ENCODE results near the gene INPP5A.

Gene INPP5A

DNA sequence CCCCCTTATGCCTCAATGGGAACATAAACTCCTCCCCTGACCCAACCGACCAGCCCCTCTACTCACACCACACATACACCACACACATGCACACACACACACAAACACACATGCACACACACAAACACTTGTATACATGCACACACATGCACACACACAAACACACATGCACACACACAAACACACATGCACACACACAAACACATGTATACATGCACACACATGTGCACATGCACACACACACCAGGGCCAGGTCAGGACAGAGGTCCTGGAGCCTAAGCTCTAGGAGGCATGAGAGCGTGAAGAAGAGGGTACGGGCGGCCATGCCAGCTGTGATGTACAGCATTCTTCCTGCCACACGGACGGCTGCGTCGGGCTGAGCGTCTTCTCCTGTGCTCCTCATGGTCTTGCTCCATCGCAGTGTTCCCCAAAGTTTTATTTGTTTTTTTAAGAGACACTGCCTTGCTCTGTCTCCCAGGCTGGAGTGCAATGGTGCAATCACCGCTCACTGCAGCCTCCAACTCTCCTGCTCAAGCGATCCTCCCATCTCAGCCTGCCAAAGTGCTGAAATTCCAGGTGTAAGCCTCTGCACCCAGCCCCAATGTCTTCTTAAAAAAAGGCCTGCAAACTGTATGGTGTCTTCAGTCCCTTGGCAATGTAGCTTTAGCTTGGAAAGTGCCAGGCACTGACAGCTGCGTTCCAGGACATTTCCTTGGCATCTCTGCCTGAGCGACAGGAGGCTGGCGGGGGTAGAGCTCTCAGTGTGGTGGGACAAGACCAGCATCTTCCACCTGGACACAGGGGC lies 38.8 kb upstream of the INPP5A start:
- no peak overlapping the region for H3K4me3 ChIP-seq (ENCODE audit: low read length)
- H3K9me3 ChIP-seq (ENCODE audit: control insufficient read depth, insufficient read depth, low read length), result no peaks in the 10 kb centered on the region
- H3K4me2 ChIP-seq (ENCODE audit: low read length), result no peak overlapping the region
- TF ChIP-seq EZH2phosphoT487 (IDR thresholded peaks at IDR 0.05; ENCODE audit: borderline replicate concordance, low read length), result no peak
- TF ChIP-seq, protein P1, sequence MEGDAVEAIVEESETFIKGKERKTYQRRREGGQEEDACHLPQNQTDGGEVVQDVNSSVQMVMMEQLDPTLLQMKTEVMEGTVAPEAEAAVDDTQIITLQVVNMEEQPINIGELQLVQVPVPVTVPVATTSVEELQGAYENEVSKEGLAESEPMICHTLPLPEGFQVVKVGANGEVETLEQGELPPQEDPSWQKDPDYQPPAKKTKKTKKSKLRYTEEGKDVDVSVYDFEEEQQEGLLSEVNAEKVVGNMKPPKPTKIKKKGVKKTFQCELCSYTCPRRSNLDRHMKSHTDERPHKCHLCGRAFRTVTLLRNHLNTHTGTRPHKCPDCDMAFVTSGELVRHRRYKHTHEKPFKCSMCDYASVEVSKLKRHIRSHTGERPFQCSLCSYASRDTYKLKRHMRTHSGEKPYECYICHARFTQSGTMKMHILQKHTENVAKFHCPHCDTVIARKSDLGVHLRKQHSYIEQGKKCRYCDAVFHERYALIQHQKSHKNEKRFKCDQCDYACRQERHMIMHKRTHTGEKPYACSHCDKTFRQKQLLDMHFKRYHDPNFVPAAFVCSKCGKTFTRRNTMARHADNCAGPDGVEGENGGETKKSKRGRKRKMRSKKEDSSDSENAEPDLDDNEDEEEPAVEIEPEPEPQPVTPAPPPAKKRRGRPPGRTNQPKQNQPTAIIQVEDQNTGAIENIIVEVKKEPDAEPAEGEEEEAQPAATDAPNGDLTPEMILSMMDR (IDR thresholded peaks at IDR 0.05; ENCODE audit: low read depth, low read length, poor library complexity, severe bottlenecking), result no peak
- H3K4me1 ChIP-seq (ENCODE audit: control insufficient read depth, low read length), result no peaks in the 10 kb centered on the region
- no peaks in the 10 kb centered on the region for H3K36me3 ChIP-seq (ENCODE audit: control insufficient read depth, low read length)
- no peaks in the 10 kb centered on the region for H3K9me2 ChIP-seq (replicated peaks; ENCODE audit: control insufficient read depth, low read length)
- no peaks in the 10 kb centered on the region for H3K27me3 ChIP-seq (ENCODE audit: control insufficient read depth, low read length)
- H4K20me1 ChIP-seq (ENCODE audit: control insufficient read depth, insufficient read depth, low read depth, low read length), result no peaks in the 10 kb centered on the region
- H3K27ac ChIP-seq (ENCODE audit: low read depth, low read length), result no peak overlapping the region
- no peaks in the 10 kb centered on the region for H3F3A ChIP-seq (ENCODE audit: control insufficient read depth, insufficient read depth)
- H3K79me2 ChIP-seq (ENCODE audit: control insufficient read depth, low read length), result no peaks in the 10 kb centered on the region

DNA sequence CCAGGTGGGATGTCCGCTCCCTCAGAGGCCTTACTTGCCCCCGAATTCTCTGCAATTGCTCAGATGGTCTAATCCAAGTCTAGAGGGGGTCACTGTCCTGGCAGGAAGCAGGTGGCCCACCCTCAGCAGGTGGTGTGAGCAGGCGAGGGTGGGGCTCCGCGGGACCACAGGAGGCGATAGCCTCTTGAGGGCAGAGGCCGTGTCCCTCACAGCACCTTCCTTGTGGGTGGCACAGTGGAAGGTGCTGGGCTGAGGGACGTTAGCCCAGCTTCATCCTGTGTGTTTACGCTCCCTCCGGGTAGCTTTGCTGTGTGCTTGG lies 38.3 kb upstream of the INPP5A start:
- H3K36me3 ChIP-seq (ENCODE audit: control insufficient read depth, low read length), result no peaks in the 10 kb centered on the region
- H3K4me1 ChIP-seq (ENCODE audit: control insufficient read depth, low read length), result no peaks in the 10 kb centered on the region
- TF ChIP-seq, protein P1 (IDR thresholded peaks at IDR 0.05; ENCODE audit: low read depth, low read length, poor library complexity, severe bottlenecking), result no peak
- no peak for TF ChIP-seq EZH2phosphoT487 (IDR thresholded peaks at IDR 0.05; ENCODE audit: borderline replicate concordance, low read length)
- H3K9me3 ChIP-seq (ENCODE audit: control insufficient read depth, insufficient read depth, low read length), result no peaks in the 10 kb centered on the region
- no peak overlapping the region for H3K4me2 ChIP-seq (ENCODE audit: low read length)
- H4K20me1 ChIP-seq (ENCODE audit: control insufficient read depth, insufficient read depth, low read depth, low read length), result no peaks in the 10 kb centered on the region
- H3K4me3 ChIP-seq (ENCODE audit: low read length), result no peak overlapping the region
- no peaks in the 10 kb centered on the region for H3K27me3 ChIP-seq (ENCODE audit: control insufficient read depth, low read length)
- H3K27ac ChIP-seq (ENCODE audit: low read depth, low read length), result no peak overlapping the region
- no peaks in the 10 kb centered on the region for H3K9me2 ChIP-seq (replicated peaks; ENCODE audit: control insufficient read depth, low read length)
- no peaks in the 10 kb centered on the region for H3F3A ChIP-seq (ENCODE audit: control insufficient read depth, insufficient read depth)
- H3K79me2 ChIP-seq (ENCODE audit: control insufficient read depth, low read length), result no peaks in the 10 kb centered on the region

DNA sequence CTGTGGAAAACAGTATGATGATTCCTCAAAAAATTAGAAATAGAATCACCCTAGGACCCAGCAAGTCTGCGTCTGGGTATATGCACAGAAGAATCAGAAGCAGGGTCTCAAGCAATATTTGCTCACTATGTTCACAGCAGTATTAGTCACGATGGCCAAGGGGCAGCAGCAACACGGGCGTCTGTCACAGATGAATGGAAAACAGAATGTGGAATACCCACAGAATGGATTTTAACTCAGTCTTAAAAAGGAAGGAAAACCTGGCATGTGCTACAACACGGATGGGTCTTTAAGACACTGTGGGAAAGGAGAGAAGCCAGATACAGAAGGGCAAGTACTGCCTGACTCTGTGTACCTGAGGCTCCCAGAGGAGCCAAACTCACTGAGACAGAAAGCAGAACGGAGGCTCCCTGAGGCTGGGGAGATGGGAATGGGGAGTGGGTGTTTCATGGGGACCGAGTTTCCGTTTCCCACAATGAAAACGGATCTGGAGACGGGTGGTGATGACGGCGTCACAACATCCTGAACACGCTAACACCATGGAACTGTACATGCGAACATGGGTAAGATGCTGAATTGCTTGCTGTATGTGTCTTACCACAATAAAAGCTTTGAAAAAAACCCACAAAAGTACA lies 36.7 kb upstream of the INPP5A start:
- Histone ChIP-seq H3K27me3 (ENCODE audit: control insufficient read depth, low read length) (no peaks in the 10 kb centered on the region), H3F3A (ENCODE audit: control insufficient read depth, insufficient read depth) (no peaks in the 10 kb centered on the region), H3K9me2 (replicated peaks; ENCODE audit: control insufficient read depth, low read length) (no peaks in the 10 kb centered on the region), H3K36me3 (ENCODE audit: control insufficient read depth, low read length) (no peaks in the 10 kb centered on the region), H3K27ac (ENCODE audit: low read depth, low read length) (no peak overlapping the region), H3K4me2 (ENCODE audit: low read length) (no peak overlapping the region), H4K20me1 (ENCODE audit: control insufficient read depth, insufficient read depth, low read depth, low read length) (no peaks in the 10 kb centered on the region), H3K4me1 (ENCODE audit: control insufficient read depth, low read length) (no peaks in the 10 kb centered on the region), H3K4me3 (ENCODE audit: low read length) (no peak overlapping the region), H3K79me2 (ENCODE audit: control insufficient read depth, low read length) (no peaks in the 10 kb centered on the region), H3K9me3 (ENCODE audit: control insufficient read depth, insufficient read depth, low read length) (no peaks in the 10 kb centered on the region)
- TF ChIP-seq, protein P1 (IDR thresholded peaks at IDR 0.05; ENCODE audit: low read depth, low read length, poor library complexity, severe bottlenecking), result no peak
- TF ChIP-seq EZH2phosphoT487 (IDR thresholded peaks at IDR 0.05; ENCODE audit: borderline replicate concordance, low read length), result no peak

Data from DOHH2 (cell line).